SH-SY5Y (cell line): ENCODE results near the gene ETV6.

Source experiments
- GATA2 ChIP-seq: IDR thresholded peaks from 2 replicates; pipeline ENCODE4 v1.6.1; 2011; ENCODE audit warnings: mild to moderate bottlenecking, low read depth, low read length
- GATA3 ChIP-seq: IDR thresholded peaks from 2 replicates; pipeline ENCODE4 v1.6.1; 2011; ENCODE audit warnings: low read depth, mild to moderate bottlenecking, low read length, moderate library complexity

GRCh38 chr12:11747969-11748368, 98.5 kb downstream of the ETV6 start:
- TF ChIP-seq GATA2 (no peak), GATA3 (no peak)
